ENCODE measurements around the gene MESP1.

The MESP1 gene

GRCh38 chr15:89758981-89759380, 7.9 kb upstream of the MESP1 start:
- DNase-seq (ENCODE audit: low read depth in 2 of 3, low spot score in 2 of 3) = no peak

GRCh38 chr15:89758283-89758682, 7.2 kb upstream of the MESP1 start:
- DNase-seq (ENCODE audit: low read depth in 2 of 3, low spot score in 2 of 3) = no peak

- DNase-seq (ENCODE audit: low read depth in 2 of 3, low spot score in 2 of 3) = no peak
Measured at GRCh38 chr15:89756897-89757296, 5.8 kb upstream of the MESP1 start.

- DNase-seq (ENCODE audit: low read depth in 2 of 3, low spot score in 2 of 3) = no peak
Measured at GRCh38 chr15:89755701-89756100, 4.7 kb upstream of the MESP1 start.

GRCh38 chr15:89754361-89755154, 3.5 kb upstream of the MESP1 start:
- DNase-seq (ENCODE audit: low read depth in 2 of 3, low spot score in 2 of 3) = no peak

- no peak for DNase-seq (ENCODE audit: low read depth in 2 of 3, low spot score in 2 of 3)
Measured at GRCh38 chr15:89753855-89754254, 2.8 kb upstream of the MESP1 start.

GRCh38 chr15:89751748-89752147, 699 bp upstream of the MESP1 start:
- no peak for DNase-seq (ENCODE audit: low read depth in 2 of 3, low spot score in 2 of 3)

- peak in 1 of 3 experiments; percentile 16 for DNase-seq (ENCODE audit: low read depth in 2 of 3, low spot score in 2 of 3)
Measured at GRCh38 chr15:89749951-89750559, 994 bp downstream of the MESP1 start.

GRCh38 chr15:89749526-89749925, 1.5 kb downstream of the MESP1 start:
- DNase-seq (ENCODE audit: low read depth in 2 of 3, low spot score in 2 of 3) = no peak

GRCh38 chr15:89749054-89749453, 2.0 kb downstream of the MESP1 start:
- DNase-seq (ENCODE audit: low read depth in 2 of 3, low spot score in 2 of 3) = no peak

GRCh38 chr15:89747708-89748682, 3.1 kb downstream of the MESP1 start:
- DNase-seq (ENCODE audit: low read depth in 2 of 3, low spot score in 2 of 3) = no peak

- no peak for DNase-seq (ENCODE audit: low read depth in 2 of 3, low spot score in 2 of 3)
Measured at GRCh38 chr15:89746386-89746780, 4.7 kb downstream of the MESP1 start.

- DNase-seq (ENCODE audit: low read depth in 2 of 3, low spot score in 2 of 3) = no peak
Measured at GRCh38 chr15:89745768-89746167, 5.3 kb downstream of the MESP1 start.

GRCh38 chr15:89745131-89745530, 5.9 kb downstream of the MESP1 start:
- no peak for DNase-seq (ENCODE audit: low read depth in 2 of 3, low spot score in 2 of 3)

- no peak for DNase-seq (ENCODE audit: low read depth in 2 of 3, low spot score in 2 of 3)
Measured at GRCh38 chr15:89743594-89743993, 7.5 kb downstream of the MESP1 start.

GRCh38 chr15:89743011-89743410, 8.0 kb downstream of the MESP1 start:
- DNase-seq (ENCODE audit: low read depth in 2 of 3, low spot score in 2 of 3) = no peak

- DNase-seq (ENCODE audit: low read depth in 2 of 3, low spot score in 2 of 3) = peak in 1 of 3 experiments; percentile 22
Measured at GRCh38 chr15:89740137-89740536, 10.9 kb downstream of the MESP1 start.

GRCh38 chr15:89735773-89736172, 15.3 kb downstream of the MESP1 start:
- no peak for DNase-seq (ENCODE audit: low read depth in 2 of 3, low spot score in 2 of 3)

GRCh38 chr15:89732451-89733172, 18.4 kb downstream of the MESP1 start:
- no peak for DNase-seq (ENCODE audit: low read depth in 2 of 3, low spot score in 2 of 3)

- DNase-seq (ENCODE audit: low read depth in 2 of 3, low spot score in 2 of 3) = no peak
Measured at GRCh38 chr15:89731275-89731674, 19.8 kb downstream of the MESP1 start.

GRCh38 chr15:89728254-89728653, 22.8 kb downstream of the MESP1 start:
- DNase-seq (ENCODE audit: low read depth in 2 of 3, low spot score in 2 of 3) = no peak

Data from activated CD8-positive, alpha-beta memory T cell treated with anti-CD3 and anti-CD28 coated beads for 48 hours (primary cell).